ENCODE measurements around the gene UCP1.

- no peak for TF ChIP-seq EZH2 (IDR thresholded peaks at IDR 0.05)
- TF ChIP-seq POLR2AphosphoS5 (IDR thresholded peaks at IDR 0.05; ENCODE audit: borderline replicate concordance, low read depth, low read length), result no peak
These were observed 53.3 kb downstream of the UCP1 start for GRCh38 chr4:140515423-140515822.
